GM21529 (cell line): ENCODE data around the gene EVI5.
A peak's percentile ranks its signal among the peaks of the same experiment; 100 is the strongest.

ENCODE experiments used
- ATAC-seq: cut with Tn5 transposase; IDR thresholded peaks from one replicate; pipeline ENCODE4 v1.9.1; 2021; ENCODE audit not compliant: unreplicated experiment

EVI5 gene

GRCh38 chr1:92486251-92487077 is 298.4 kb downstream of the EVI5 start, which contains the start of gene GFI1:
TSS of gene GFI1 (minus strand) at chr1:92486925. CDS start at chr1:92483487, 3,438 bp downstream.
- ATAC-seq: peak; percentile 27

- ATAC-seq: peak; percentile 49
These were observed 299.3 kb downstream of the EVI5 start for GRCh38 chr1:92485381-92486250.

GRCh38 chr1:92484472-92485380 is 300.2 kb downstream of the EVI5 start:
- ATAC-seq: peak; percentile 25

GRCh38 chr1:92483610-92484471 is 301.1 kb downstream of the EVI5 start:
- no peak for ATAC-seq

GRCh38 chr1:92482665-92483609 is 302.0 kb downstream of the EVI5 start:
- no peak for ATAC-seq

GRCh38 chr1:92481971-92482664 is 302.8 kb downstream of the EVI5 start:
- ATAC-seq: no peak

GRCh38 chr1:92481599-92481925 is 303.3 kb downstream of the EVI5 start:
- ATAC-seq: no peak

GRCh38 chr1:92480813-92481598 is 303.9 kb downstream of the EVI5 start:
- ATAC-seq: no peak

- no peak for ATAC-seq
These were observed 304.6 kb downstream of the EVI5 start for GRCh38 chr1:92480200-92480812.

GRCh38 chr1:92479587-92479986 is 305.3 kb downstream of the EVI5 start:
- no peak for ATAC-seq

- no peak for ATAC-seq
These were observed 306.5 kb downstream of the EVI5 start for GRCh38 chr1:92478393-92478792.

- no peak for ATAC-seq
These were observed 308.8 kb downstream of the EVI5 start for GRCh38 chr1:92476071-92476631.

- no peak for ATAC-seq
These were observed 309.9 kb downstream of the EVI5 start for GRCh38 chr1:92475029-92475428.

- peak; percentile 77 for ATAC-seq
These were observed 311.0 kb downstream of the EVI5 start for GRCh38 chr1:92473781-92474495.

GRCh38 chr1:92470216-92470615 is 314.7 kb downstream of the EVI5 start:
- ATAC-seq: no peak

- no peak for ATAC-seq
These were observed 318.1 kb downstream of the EVI5 start for GRCh38 chr1:92466683-92467352.
